Sigmoid colon (tissue), 4 donors: ENCODE measurements around the gene TAF12.
"Not testable (repeated sequence)": the region's sequence is repeated elsewhere in the genome, so short reads cannot be mapped to it uniquely, and the experiment has no call there.

Experiments
- CTCF ChIP-seq, 4 experiments: fragments of 450-650 bp in 3 of 4; fragments of 200-600 bp in 1 of 4; IDR thresholded peaks; one replicate each; pipeline ENCODE4 v1.5.1; 2016 to 2019; ENCODE audit warnings: antibody characterized with exemption in 4 of 4, mild to moderate bottlenecking in 3 of 4, moderate library complexity in 2 of 4
- POLR2A ChIP-seq, 2 donors: fragments of 450-650 bp; IDR thresholded peaks; one replicate each; pipeline ENCODE4 v1.6.1; 2016; ENCODE audit warnings: antibody characterized with exemption in 2 of 2, mild to moderate bottlenecking in 2 of 2, moderate library complexity in 2 of 2
- POLR2AphosphoS5 ChIP-seq, 4 donors: sonication (generic); formaldehyde crosslinking; IDR thresholded peaks; one replicate each; pipeline ENCODE4 v1.6.1; 2017; ENCODE audit warnings: antibody characterized with exemption in 4 of 4

GRCh38 chr1:28593988-28594356, 48.9 kb downstream of the TAF12 start:
- TF ChIP-seq CTCF, POLR2A, POLR2AphosphoS5 (IDR thresholded peaks at IDR 0.05): not testable (repeated sequence)
